ENCODE measurements around the gene STIMATE.
A peak's percentile ranks its signal among the peaks of the same experiment; 100 is the strongest.

STIMATE gene

DNA sequence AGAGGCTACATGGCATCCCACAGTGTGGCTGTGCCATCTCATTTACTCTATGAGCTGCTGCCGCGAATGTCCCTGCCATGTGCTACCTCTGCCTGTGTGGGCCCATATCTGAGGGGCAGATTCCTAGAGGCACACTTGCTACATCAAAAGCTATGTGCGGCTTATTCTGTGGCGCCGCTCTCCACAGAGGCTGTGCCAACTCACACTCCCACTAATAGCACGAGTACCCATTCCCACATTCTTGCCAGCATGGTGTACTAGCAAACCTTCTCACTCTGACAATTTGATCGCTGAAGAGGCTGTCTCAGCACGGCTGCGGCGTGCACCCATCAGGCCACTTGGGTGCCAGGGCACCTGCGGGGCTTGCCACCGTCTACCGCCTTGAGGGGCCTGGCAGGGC, 31.4 kb downstream of the STIMATE start:
- no peak for DNase-seq (ENCODE audit: low spot score)

DNA sequence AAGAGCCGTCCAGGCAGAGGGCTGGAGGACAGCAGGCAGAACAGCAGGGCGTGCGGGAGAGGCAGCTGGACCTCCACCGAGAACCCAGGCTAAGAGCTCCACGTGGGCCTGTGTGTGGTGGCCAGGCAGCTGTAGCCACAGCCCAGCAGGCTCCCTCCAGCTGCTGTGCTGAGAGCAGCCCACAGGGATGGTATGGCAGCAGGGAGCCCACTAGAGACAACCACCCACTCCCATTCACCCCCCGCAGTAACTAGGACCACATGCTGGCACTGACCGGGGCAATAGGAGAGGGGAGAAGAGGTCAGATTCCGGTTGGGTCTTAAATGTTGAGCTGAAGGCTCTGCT, 37.0 kb downstream of the STIMATE start:
- DNase-seq (ENCODE audit: low spot score), result no peak

DNA sequence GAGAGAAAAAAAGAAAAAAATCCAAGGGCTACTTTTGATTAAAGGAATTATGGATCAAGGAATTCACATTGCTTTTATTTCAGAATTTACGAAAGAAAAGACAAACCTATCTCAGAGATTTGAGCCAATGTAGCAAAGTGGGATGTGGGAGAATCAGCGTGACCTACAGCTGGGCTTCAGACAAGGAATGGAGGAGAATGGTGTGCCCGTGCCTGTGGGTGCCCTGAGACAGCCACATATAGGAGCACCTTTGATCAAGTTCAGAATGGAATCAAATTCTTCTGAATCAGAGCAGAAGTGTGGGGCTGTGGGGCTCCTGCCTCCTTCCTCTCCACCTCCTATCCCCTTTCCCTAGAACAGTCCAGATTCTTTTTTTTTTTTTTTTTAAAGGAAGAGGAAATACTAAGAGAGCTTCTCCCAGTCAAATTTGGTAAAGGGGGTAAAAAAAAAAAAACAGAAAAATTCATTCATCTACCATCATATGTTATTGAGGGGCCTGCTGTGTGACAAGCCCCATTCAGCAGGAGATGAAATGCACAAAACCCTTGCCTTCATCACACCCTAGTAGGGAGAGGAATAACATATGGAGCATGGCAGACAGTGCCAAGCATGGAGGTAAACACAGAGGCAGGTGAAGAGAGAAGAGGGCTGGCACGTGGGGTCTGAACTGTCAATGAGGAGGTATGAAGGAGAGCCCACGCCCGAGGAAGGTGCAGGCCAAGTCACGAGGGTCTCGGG, 37.5 kb downstream of the STIMATE start:
- no peak for DNase-seq (ENCODE audit: low spot score)

DNA sequence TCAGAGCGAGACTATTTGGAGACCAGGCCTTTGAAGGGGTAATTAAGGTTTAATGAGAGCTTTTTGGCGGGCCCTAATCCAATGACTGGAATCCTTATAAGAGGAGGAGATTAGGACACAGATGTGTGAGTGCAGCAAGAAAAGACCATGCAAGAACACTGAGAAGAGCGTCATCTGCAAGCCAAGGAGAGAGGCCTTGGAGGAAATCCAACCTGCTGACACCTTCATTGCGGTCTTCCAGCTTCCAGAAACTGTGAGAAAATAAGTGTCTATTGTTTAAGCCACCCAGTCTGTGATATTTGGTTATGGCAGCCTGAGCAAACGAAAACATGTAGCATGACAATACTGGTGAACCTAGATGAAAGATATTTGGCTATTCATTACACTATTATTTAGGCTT, 39.5 kb downstream of the STIMATE start:
- DNase-seq (ENCODE audit: low spot score), result no peak

DNA sequence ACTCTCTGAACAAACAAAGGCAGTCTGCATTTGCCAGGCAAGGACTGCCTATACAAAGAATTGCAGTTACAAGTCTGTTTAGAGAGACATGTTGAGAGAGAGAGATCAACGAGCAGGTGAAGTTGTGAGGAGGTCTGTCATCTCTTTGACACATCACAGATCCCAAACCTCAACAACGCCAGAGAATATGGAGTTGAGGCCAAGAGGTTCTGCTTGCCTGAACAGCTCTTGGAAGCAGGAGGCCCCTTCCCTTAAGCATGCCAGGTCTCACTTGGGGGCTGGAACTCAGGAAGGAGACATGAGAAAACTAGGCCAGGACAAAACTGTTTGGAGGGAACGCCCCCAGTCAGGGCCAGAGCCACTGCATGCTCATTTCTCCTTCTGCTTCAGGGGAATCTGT, 40.2 kb downstream of the STIMATE start:
- DNase-seq (ENCODE audit: low spot score), result no peak

DNA sequence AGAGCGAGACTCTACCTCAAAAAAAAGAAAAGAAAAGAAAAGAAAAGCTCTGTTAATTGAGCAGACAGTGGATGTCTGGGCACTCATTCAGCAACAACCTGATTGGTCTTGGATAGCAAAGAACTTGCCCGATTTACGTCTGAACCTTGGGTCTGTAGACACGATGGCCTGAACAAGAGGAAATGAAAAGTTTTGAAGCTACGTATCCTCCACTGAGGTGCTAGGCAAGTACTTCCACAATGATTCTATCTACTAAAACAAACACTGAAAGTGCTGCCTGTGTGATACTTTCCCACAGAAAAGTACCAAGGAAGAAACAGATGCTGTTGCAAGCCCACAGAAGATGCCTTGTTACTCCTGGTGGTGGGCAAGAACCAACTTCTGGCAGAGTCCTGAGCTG, 40.7 kb downstream of the STIMATE start:
- DNase-seq (ENCODE audit: low spot score), result no peak

DNA sequence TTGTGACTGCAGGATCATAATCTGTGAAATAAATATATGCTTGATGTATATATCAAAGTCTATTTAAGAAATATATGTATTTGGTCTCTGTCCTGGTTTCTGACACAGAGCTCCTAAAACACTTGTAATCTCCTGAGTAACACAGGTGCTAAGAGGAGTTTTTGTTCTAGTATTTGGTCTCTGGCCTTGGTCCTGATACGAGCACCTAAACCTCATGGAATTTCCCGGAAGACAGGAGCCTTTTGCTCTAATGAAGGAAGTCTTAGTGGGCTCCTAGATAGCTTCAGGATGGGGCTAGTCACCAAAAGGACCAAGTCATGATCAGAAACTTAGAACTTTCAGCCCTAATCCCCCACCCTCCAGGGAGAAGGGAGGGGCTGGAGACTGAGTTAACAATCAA, 43.3 kb downstream of the STIMATE start:
- DNase-seq (ENCODE audit: low spot score), result no peak

DNA sequence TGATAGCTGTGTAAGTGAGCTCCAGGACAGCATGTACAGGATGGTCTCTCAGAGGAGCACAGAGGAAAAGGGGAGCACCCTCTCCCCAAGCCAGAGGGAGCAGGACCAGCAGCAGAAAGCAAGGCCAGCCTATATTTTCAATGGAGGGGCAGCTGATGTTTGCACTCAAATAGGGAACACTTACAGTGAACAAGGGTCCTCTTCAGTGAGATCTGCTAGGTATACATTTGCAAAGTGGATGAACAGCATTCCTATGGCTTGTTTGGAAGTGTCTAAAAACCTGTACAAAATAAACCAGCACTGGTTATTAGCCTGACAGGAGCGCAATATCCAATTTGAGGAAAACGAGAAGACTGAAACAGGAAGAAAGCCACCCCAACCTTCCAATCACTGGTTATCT, 44.9 kb downstream of the STIMATE start:
- no peak for DNase-seq (ENCODE audit: low spot score)

DNA sequence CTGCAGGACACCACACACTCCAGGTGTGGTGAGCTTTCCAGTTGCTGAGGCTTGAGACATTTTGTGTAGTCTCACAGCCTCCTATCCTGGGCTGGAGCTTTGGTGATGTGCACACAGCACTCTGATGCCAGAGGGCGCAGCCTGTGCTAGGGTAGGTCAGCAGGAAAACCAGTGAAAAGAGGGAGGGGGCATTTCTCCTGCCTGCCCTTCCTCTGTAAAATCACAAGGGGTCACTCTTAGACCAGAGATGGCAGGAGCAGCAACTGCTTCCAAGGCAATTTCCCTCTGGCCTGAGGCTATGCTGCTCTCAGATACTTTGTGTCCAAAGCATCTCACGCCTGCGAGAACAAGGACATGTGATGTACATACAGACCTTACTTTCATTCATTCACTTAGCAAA, 46.0 kb downstream of the STIMATE start:
- peak; percentile 79 for DNase-seq (ENCODE audit: low spot score)

DNA sequence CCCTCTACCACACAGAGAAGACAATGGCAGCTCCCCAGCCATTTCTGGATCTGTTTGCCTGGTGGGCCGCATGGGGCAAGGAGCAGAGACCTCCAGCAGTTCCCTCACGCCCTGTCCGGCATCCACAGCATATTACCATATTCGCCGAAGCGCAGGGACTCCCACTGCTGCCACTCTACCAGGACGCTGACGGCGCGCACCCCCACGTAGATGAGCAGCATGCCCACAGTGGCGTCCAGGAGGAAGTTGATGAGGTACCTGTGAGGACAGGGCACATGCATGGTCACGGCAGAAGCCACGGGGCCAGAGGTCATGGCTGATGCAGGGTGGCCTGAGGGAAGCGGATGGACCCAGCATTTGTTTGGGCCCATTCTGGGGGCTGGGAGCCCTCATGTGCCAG, 47.7 kb downstream of the STIMATE start:
- no peak for DNase-seq (ENCODE audit: low spot score)

DNA sequence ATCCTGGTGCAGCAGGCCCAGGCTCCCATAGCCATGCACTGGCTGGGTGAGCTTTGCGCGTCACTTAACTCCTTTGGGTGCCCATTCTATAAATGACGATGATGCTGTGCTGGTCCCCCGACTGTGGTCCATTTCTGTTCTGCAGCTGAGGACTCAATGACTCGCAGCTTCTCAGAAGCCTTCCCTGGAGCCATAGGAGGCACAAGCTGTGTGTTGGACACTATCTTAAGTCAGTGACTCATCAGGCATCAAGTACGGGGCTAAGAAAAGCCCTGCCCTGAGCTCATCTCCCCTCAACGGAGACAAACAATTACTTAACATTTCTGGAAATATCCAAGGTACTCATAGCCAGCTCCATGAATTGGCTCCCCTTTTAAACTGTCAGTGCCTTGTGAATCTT, 48.7 kb downstream of the STIMATE start:
- no peak for DNase-seq (ENCODE audit: low spot score)

DNA sequence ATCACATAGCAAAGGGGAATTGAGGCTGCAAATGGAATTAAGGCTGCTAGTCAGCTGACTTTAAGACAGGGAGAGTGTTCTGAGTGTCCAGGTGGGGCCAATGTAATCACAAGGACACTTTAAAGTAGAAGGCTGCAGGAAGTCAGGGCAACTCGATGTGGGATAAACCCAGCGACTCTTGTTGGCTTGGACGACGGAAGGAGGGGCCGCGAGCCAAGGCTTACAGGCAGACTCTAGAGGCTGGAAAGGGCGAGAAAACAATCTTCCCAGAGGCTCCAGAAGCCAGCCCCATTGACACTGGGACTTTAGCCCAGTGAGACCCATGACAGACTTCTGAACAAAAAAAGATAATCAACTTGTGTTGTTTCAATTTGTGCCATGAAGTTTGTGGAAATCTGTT, 49.6 kb downstream of the STIMATE start:
- DNase-seq (ENCODE audit: low spot score), result no peak

DNA sequence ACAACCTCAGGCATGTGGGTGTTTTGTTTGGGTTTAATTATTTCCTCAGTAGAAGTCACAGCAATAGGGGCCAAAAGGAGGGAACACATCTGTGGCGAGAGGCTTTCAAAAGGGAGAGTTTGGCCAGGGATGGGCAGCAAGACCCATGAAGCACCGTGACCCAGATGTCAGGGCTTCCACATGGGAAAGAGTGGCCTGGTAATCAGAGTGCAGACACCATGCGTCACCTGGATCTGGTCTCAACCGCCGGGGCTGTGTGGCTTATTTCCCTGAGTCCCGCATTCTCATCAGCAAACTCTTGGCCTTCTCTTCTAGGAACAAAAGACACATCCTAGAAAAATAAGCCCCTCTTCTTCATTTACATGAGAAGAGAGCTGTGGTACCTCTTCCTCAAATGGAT, 50.1 kb downstream of the STIMATE start:
- DNase-seq (ENCODE audit: low spot score), result no peak

DNA sequence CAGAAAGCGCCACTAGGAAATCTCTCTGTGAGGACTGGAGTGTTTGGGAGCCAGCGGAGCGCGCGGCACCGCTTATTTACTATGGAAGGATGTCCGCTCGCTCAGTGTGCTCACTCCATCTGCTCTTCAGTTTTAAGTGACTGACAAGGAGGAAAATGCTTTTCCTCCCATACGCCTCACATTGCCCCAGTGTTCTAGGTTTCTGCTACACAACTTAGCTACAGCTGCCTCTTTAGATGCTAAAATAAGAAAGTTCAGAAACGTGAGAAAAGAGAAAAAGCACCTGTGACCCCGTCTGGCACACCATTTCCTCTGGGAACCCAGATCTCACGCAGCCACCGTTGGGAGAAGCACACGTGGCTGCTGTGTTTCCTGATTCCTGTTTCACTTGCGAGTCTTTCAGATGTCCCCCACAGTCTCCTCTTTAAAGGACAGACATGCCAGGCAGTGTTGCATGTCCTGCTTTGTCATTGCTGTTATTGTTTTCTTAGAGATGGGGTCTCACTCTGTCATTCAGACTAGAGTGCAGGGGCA, 50.8 kb downstream of the STIMATE start:
- DNase-seq (ENCODE audit: low spot score), result no peak

DNA sequence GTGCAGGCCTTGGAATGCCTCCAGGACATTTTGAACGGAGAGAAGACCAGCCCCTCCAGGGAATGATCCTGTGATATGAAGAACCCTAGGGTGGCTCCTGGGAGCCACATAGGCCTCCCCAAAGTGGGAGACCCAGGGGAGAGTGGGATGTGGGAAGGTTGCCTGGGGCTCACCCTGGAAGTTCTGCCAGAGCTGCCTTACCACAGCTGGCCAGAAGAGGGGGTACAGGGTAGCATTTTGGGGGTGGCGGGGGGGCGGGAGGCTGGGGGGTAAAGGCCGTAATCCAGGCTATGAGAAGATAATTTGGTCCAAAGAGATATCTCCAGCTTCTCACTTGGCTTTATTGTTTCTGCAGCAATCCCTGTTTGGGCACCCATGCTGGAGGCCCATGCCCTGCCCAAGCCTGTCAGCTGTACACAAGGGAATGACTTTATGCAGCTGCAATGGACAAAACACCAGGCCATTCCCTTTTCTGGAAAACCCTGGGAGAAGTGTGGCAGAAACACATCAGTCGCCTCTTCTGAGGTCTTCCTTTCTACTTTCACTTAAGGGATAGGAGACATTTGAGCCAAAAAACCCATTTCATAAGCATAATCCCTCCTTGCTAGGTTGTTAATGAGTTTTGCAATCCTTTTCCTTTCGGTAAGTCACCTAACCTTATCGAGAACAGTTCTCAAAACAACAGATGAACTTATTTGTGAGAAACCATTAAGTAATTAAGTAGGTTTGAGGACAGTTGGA, 51.5 kb downstream of the STIMATE start:
- no peak for DNase-seq (ENCODE audit: low spot score)

DNA sequence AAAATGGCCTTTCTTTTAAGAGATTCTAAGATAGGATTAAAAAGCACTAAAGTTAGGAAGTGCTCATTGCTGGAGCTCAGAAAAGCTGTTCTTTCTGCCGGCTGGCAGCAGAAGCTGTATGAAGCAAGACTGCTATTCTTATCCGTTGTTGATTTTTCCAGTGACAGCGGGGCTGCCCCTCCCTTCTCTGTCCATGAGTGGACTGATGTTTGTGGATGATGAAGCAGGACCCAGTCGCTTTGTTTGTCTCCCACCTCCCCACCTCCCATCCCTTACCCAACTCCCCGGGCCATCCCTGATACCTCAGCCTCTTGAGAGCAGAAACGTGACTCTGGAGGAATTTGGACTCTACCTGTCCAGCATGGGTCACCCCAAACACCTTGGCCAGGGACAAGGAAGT, 52.2 kb downstream of the STIMATE start:
- DNase-seq (ENCODE audit: low spot score), result no peak

DNA sequence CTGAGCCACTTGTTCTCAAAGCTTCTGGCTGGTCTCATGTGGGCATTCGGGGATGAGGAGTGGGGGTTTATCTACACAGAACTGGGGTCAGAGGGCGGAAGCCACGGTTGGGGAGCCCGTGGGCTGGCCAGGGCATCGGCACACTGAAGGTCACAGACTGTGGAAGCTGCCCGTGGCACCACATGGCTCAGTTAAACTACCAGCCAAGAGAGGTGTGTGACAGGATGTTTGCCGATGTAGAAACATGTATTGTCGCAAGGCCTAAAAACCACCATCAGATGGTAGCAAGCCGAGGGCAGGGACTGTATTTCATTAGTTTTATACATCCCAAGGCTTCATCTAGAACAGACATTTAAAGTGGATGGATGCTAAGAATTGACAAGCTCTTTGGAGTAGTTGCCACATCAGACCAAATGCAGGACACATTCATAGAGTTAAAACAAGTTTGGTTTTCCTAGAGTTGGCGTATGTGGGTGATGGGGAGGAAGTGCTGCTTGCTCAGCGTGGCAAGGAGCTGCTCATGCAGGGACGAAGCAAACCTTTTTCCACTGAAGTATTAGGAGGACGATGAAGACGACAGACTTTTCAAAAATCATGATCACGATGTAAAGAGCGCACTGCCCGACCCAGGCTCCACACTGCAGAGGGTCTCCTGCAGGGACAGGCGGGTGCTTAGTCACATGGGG, 52.9 kb downstream of the STIMATE start:
- DNase-seq (ENCODE audit: low spot score), result no peak

DNA sequence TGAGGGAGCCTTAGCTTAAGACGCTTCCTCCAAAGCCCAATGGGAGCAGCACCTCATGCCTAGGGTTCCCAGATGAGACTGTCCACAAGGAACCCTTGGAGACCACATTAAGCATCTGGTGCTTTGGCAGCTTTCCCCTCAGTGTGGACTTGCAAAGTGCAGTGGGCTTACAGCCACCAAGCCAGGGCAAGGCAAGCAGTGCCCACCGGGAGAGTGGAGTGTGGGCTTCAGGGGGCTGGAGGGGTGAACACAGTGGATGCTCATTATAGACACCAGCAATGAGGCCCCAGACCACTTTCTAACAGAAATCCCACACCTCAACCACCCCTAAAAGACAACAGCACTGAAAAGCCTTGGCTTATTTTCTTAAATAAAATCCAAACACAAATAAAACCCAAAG, 53.5 kb downstream of the STIMATE start:
- DNase-seq (ENCODE audit: low spot score), result no peak

DNA sequence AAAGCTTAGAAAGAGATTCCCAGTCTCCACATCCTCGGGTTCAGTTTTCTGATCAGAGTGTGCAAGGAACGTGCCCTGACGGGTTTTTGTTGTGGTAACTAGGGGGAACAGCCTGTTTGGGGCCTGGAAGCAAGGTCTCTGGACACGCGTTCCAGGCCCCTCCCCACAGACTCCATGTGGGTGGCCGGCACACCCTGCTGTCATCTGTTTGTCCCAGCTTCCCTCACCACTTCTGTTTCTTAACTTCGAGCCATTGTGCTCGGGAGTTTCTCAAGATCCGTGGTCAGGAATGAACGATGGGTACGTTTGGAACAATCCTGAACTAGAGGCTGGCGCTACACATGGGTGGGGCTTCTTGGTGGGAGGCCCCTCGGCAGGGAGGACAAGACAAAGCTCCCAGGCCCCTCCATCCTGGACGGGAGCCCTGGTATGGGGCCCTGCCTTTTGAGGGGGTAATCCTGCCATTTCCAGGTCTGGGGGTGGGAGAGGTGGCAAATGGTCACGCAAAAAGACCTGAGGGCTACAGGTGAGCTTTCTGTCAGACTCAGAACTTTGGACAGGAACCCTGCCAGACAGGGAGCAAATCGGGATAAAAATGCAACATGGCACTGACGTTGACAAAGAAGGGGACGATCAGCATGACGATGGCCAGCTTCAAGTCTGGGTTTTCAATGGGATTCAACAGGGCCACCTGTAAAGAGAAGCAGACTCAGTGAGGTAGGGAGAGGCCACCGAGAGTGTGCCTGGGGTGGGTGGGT, 54.1 kb downstream of the STIMATE start:
- DNase-seq (ENCODE audit: low spot score), result no peak

DNA sequence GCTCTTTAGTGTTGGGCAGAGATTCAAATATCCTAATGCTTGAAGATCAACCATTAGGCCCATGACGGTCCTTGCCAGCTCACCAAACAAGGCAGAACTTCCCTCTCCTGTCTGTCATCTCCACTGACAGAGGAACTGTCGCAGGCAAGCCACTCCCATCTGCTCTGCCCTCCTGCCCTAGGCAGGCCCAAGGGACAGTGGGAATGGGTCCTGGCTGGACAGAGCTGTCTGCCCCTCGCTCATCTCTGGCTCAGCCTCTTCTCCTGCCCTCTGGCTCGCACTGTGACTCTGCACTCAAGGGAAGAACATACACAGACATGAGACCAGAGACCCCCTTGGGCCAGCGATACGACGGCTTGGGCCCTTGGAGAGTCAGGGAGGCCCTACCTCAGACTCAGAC, 54.9 kb downstream of the STIMATE start:
- no peak for DNase-seq (ENCODE audit: low spot score)

DNA sequence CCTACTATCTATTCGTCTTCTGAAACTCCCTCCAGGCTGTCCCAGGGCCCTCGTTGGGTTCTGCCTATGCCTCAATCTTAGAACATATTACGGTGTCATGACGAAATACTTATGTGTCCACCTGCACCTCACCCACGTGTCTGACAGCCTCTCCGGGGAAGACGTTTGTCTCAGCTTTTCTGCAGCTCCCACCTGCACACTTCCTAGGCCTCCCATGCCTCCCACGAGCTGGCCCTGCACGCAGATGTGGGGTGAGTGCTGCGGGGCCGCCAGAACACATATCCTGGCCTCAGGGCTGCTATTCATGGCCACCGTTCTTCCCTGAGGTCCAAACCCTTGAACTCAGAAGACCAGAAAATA, 55.4 kb downstream of the STIMATE start:
- DNase-seq (ENCODE audit: low spot score), result no peak

DNA sequence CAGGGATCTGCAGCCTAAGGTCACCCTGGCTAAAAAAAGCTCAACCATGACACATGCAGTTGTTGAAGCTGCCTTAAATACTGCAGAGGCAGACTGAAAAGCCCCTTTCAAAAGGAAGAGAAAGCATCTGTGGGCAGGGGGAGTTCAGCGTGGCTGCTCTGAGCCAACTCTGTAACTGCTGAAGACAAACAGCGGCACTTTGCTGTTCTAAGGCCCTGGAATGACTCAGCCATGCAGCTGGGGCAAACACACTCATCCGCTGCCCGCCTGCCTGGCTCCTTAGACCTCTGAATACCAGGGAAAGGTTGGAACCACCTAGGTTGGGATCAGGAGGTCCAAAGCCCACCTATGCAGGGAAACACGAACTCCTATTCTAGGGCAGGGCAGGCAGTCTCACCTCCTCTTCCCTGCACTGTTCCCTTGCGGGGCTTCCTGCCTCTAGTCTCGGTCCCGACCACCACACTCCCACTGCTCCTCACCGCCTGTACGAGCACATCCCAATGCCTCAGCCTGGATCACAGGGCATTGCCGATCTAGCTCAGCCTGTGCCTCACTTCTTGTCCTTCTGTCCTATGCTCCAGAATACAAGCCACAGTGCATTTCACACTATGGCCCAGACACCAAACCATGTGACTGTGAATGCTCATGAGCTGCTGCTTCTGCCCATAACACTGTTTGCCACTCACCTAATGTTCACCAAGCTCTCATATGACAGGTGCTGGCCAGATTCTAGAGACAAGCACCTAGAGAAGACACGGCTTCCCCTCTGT, 56.0 kb downstream of the STIMATE start:
- DNase-seq (ENCODE audit: low spot score), result no peak

Data from ecto neural progenitor cell (in vitro differentiated cells).